ENCODE results near the gene MRTFB.

The MRTFB gene

GRCh38 chr16:14106961-14107360, 35.8 kb downstream of the MRTFB start:
- Histone ChIP-seq H3K27ac (ENCODE audit: low read depth, low read length, severe bottlenecking) (no peak overlapping the region), H3K4me3 (ENCODE audit: extremely low read depth, insufficient read depth, low read length, poor library complexity, severe bottlenecking) (no peak overlapping the region), H3K4me1 (ENCODE audit: control insufficient read depth, insufficient read depth, low read length, poor library complexity, severe bottlenecking) (peaks cover 23% of the 10 kb centered on the region), H3K9me3 (ENCODE audit: control insufficient read depth, low read length) (no peaks in the 10 kb centered on the region), H3K36me3 (ENCODE audit: control insufficient read depth, insufficient read depth, low read length) (no peaks in the 10 kb centered on the region)
- WGBS, 2 experiments (ENCODE audit: insufficient coverage in 2 of 2), result 93 to 95% methylated on average over 5 to 8 of the region's 8 CpGs

GRCh38 chr16:14109077-14109775, 38.1 kb downstream of the MRTFB start:
- no peaks in the 10 kb centered on the region for H3K36me3 ChIP-seq (ENCODE audit: control insufficient read depth, insufficient read depth, low read length)
- no peaks in the 10 kb centered on the region for H3K9me3 ChIP-seq (ENCODE audit: control insufficient read depth, low read length)
- H3K4me1 ChIP-seq (ENCODE audit: control insufficient read depth, insufficient read depth, low read length, poor library complexity, severe bottlenecking), result peaks cover 11% of the 10 kb centered on the region
- H3K27ac ChIP-seq (ENCODE audit: low read depth, low read length, severe bottlenecking), result no peak overlapping the region
- H3K4me3 ChIP-seq (ENCODE audit: extremely low read depth, insufficient read depth, low read length, poor library complexity, severe bottlenecking), result no peak overlapping the region
- 93% methylated on average over 2 to 5 of the region's 7 CpGs for WGBS, 2 experiments (ENCODE audit: insufficient coverage in 2 of 2)

- WGBS, 2 experiments (ENCODE audit: insufficient coverage in 2 of 2), result 96 to 97% methylated on average over 3 of the region's 3 CpGs
Measured at GRCh38 chr16:14109782-14110727, 38.9 kb downstream of the MRTFB start.

GRCh38 chr16:14110728-14111251, 39.7 kb downstream of the MRTFB start:
- WGBS, 2 experiments (ENCODE audit: insufficient coverage in 2 of 2), result 85 to 87% methylated on average over 5 of the region's 6 CpGs
- Histone ChIP-seq H3K9me3 (ENCODE audit: control insufficient read depth, low read length) (no peaks in the 10 kb centered on the region), H3K4me1 (ENCODE audit: control insufficient read depth, insufficient read depth, low read length, poor library complexity, severe bottlenecking) (peaks cover 11% of the 10 kb centered on the region), H3K36me3 (ENCODE audit: control insufficient read depth, insufficient read depth, low read length) (no peaks in the 10 kb centered on the region), H3K4me3 (ENCODE audit: extremely low read depth, insufficient read depth, low read length, poor library complexity, severe bottlenecking) (no peak overlapping the region), H3K27ac (ENCODE audit: low read depth, low read length, severe bottlenecking) (no peak overlapping the region)

More at GRCh38 chr16:14109782-14110727, 38.9 kb downstream of the MRTFB start:
- H3K9me3 ChIP-seq (ENCODE audit: control insufficient read depth, low read length), result no peaks in the 10 kb centered on the region
- H3K36me3 ChIP-seq (ENCODE audit: control insufficient read depth, insufficient read depth, low read length), result no peaks in the 10 kb centered on the region
- no peak overlapping the region for H3K27ac ChIP-seq (ENCODE audit: low read depth, low read length, severe bottlenecking)
- no peak overlapping the region for H3K4me3 ChIP-seq (ENCODE audit: extremely low read depth, insufficient read depth, low read length, poor library complexity, severe bottlenecking)
- H3K4me1 ChIP-seq (ENCODE audit: control insufficient read depth, insufficient read depth, low read length, poor library complexity, severe bottlenecking), result peaks cover 11% of the 10 kb centered on the region

- H3K9me3 ChIP-seq (ENCODE audit: control insufficient read depth, low read length), result no peaks in the 10 kb centered on the region
- peaks cover 5% of the 10 kb centered on the region for H3K4me1 ChIP-seq (ENCODE audit: control insufficient read depth, insufficient read depth, low read length, poor library complexity, severe bottlenecking)
- no peak overlapping the region for H3K27ac ChIP-seq (ENCODE audit: low read depth, low read length, severe bottlenecking)
- no peak overlapping the region for H3K4me3 ChIP-seq (ENCODE audit: extremely low read depth, insufficient read depth, low read length, poor library complexity, severe bottlenecking)
- no peaks in the 10 kb centered on the region for H3K36me3 ChIP-seq (ENCODE audit: control insufficient read depth, insufficient read depth, low read length)
- 94 to 95% methylated on average over 11 to 12 of the region's 14 CpGs for WGBS, 2 experiments (ENCODE audit: insufficient coverage in 2 of 2)
Measured at GRCh38 chr16:14111713-14112538, 40.8 kb downstream of the MRTFB start.

GRCh38 chr16:14112539-14112856, 41.4 kb downstream of the MRTFB start:
- Histone ChIP-seq H3K27ac (ENCODE audit: low read depth, low read length, severe bottlenecking) (no peak overlapping the region), H3K4me1 (ENCODE audit: control insufficient read depth, insufficient read depth, low read length, poor library complexity, severe bottlenecking) (peaks cover 5% of the 10 kb centered on the region), H3K9me3 (ENCODE audit: control insufficient read depth, low read length) (no peaks in the 10 kb centered on the region), H3K4me3 (ENCODE audit: extremely low read depth, insufficient read depth, low read length, poor library complexity, severe bottlenecking) (no peak overlapping the region), H3K36me3 (ENCODE audit: control insufficient read depth, insufficient read depth, low read length) (no peaks in the 10 kb centered on the region)
- WGBS, 2 experiments (ENCODE audit: insufficient coverage in 2 of 2), result 73 to 100% methylated on average over 1 of the region's 1 CpG

- Histone ChIP-seq H3K4me3 (ENCODE audit: extremely low read depth, insufficient read depth, low read length, poor library complexity, severe bottlenecking) (no peak overlapping the region), H3K4me1 (ENCODE audit: control insufficient read depth, insufficient read depth, low read length, poor library complexity, severe bottlenecking) (peaks cover 5% of the 10 kb centered on the region), H3K36me3 (ENCODE audit: control insufficient read depth, insufficient read depth, low read length) (no peaks in the 10 kb centered on the region), H3K9me3 (ENCODE audit: control insufficient read depth, low read length) (no peaks in the 10 kb centered on the region), H3K27ac (ENCODE audit: low read depth, low read length, severe bottlenecking) (no peak overlapping the region)
- WGBS, 2 experiments (ENCODE audit: insufficient coverage in 2 of 2), result 93 to 100% methylated on average over 3 to 4 of the region's 4 CpGs
Measured at GRCh38 chr16:14113344-14113743, 42.2 kb downstream of the MRTFB start.

GRCh38 chr16:14117051-14117450, 45.9 kb downstream of the MRTFB start:
- H3K9me3 ChIP-seq (ENCODE audit: control insufficient read depth, low read length), result no peaks in the 10 kb centered on the region
- WGBS, 2 experiments (ENCODE audit: insufficient coverage in 2 of 2), result 100% methylated on average over 1 of the region's 1 CpG
- no peak overlapping the region for H3K4me3 ChIP-seq (ENCODE audit: extremely low read depth, insufficient read depth, low read length, poor library complexity, severe bottlenecking)
- no peaks in the 10 kb centered on the region for H3K36me3 ChIP-seq (ENCODE audit: control insufficient read depth, insufficient read depth, low read length)
- no peak overlapping the region for H3K27ac ChIP-seq (ENCODE audit: low read depth, low read length, severe bottlenecking)
- H3K4me1 ChIP-seq (ENCODE audit: control insufficient read depth, insufficient read depth, low read length, poor library complexity, severe bottlenecking), result no peaks in the 10 kb centered on the region

GRCh38 chr16:14119799-14120198, 48.7 kb downstream of the MRTFB start:
- H3K36me3 ChIP-seq (ENCODE audit: control insufficient read depth, insufficient read depth, low read length), result no peaks in the 10 kb centered on the region
- no peak overlapping the region for H3K27ac ChIP-seq (ENCODE audit: low read depth, low read length, severe bottlenecking)
- no peak overlapping the region for H3K4me3 ChIP-seq (ENCODE audit: extremely low read depth, insufficient read depth, low read length, poor library complexity, severe bottlenecking)
- H3K9me3 ChIP-seq (ENCODE audit: control insufficient read depth, low read length), result no peaks in the 10 kb centered on the region
- no peaks in the 10 kb centered on the region for H3K4me1 ChIP-seq (ENCODE audit: control insufficient read depth, insufficient read depth, low read length, poor library complexity, severe bottlenecking)
- 84 to 93% methylated on average over 3 of the region's 4 CpGs for WGBS, 2 experiments (ENCODE audit: insufficient coverage in 2 of 2)

GRCh38 chr16:14120335-14120734, 49.2 kb downstream of the MRTFB start:
- Histone ChIP-seq H3K9me3 (ENCODE audit: control insufficient read depth, low read length) (no peaks in the 10 kb centered on the region), H3K4me1 (ENCODE audit: control insufficient read depth, insufficient read depth, low read length, poor library complexity, severe bottlenecking) (no peaks in the 10 kb centered on the region), H3K27ac (ENCODE audit: low read depth, low read length, severe bottlenecking) (no peak overlapping the region), H3K4me3 (ENCODE audit: extremely low read depth, insufficient read depth, low read length, poor library complexity, severe bottlenecking) (no peak overlapping the region), H3K36me3 (ENCODE audit: control insufficient read depth, insufficient read depth, low read length) (no peaks in the 10 kb centered on the region)
- WGBS, 2 experiments (ENCODE audit: insufficient coverage in 2 of 2), result 100% methylated on average over 1 of the region's 4 CpGs; no CpG with 5 or more reads in 1 of the 2 experiments

Data from mesodermal cell (in vitro differentiated cells).